SK-N-MC (cell line): ENCODE results near the gene RNF148.

Experiments
- DNase-seq: peaks from one replicate; pipeline ENCODE4 v3.0.0-alpha.2; 2011; ENCODE audit warnings: low read depth, low spot score
- H3K27ac ChIP-seq: fragments of 200-600 bp; sonication (generic); 2 replicates; pipeline ENCODE4 v1.5.1; 2016; ENCODE audit warnings: mixed run types
- H3K36me3 ChIP-seq: fragments of 200-600 bp; sonication (generic); 2 replicates; pipeline ENCODE4 v1.6.1; 2017; ENCODE audit warnings: antibody characterized with exemption, low read length, mixed read lengths; ENCODE audit not compliant: insufficient read depth
- H3K4me3 ChIP-seq: fragments of 200-600 bp; sonication (generic); 2 replicates; pipeline ENCODE4 v1.5.1; 2016
- H3K9ac ChIP-seq: fragments of 200-600 bp; sonication (generic); 2 replicates; pipeline ENCODE4 v1.8.0; 2017; ENCODE audit warnings: mixed run types, mixed read lengths; ENCODE audit not compliant: insufficient read length
- H3K9me3 ChIP-seq: fragments of 200-600 bp; sonication (generic); 2 replicates; pipeline ENCODE4 v1.6.1; 2017; ENCODE audit warnings: low read depth, mild to moderate bottlenecking, antibody characterized with exemption, low read length, moderate library complexity, mixed read lengths
- EZH2 ChIP-seq: fragments of 200-600 bp; sonication (generic); IDR thresholded peaks from one replicate; pipeline ENCODE4 v1.6.1; 2017; ENCODE audit warnings: antibody characterized with exemption
- FOXP2 ChIP-seq: optimal IDR thresholded peaks from 2 replicates; pipeline ENCODE3; 2011; ENCODE audit warnings: mild to moderate bottlenecking, moderate library complexity; ENCODE audit not compliant: insufficient read depth; ENCODE audit errors: extremely low read length, control extremely low read depth
- POLR2AphosphoS5 ChIP-seq: IDR thresholded peaks from 2 replicates; pipeline ENCODE4 v1.6.1; 2012; ENCODE audit warnings: mild to moderate bottlenecking, low read depth, low read length, borderline replicate concordance

RNF148 gene

DNA sequence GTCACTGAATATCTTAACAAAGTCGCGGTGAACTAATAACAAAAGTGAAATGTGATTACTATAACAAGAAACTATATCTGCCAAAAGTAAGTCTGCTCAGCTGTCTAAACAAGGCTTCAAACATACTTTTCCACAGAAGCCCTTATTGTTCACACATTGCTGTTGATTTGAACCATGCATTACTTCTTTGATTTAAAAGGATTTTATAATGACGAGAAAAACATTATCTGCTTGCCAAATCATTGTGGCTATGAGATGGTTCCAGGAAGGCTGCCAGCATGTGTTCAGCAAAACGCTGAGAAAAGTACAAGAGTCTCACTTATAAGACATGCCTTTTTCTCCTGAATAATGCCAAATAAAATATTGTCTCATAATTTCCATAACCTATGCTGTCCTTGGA, 28.2 kb downstream of the RNF148 start:
- H3K27ac ChIP-seq: peak overlapping the region; percentile 70
- no peaks in the 10 kb centered on the region for H3K9me3 ChIP-seq
- H3K4me3 ChIP-seq: peak overlapping the region; percentile 67
- peak; percentile 73 for DNase-seq
- H3K9ac ChIP-seq: peak overlapping the region; percentile 54
- H3K36me3 ChIP-seq: no peaks in the 10 kb centered on the region
- TF ChIP-seq EZH2 (no peak), FOXP2 (no peak), POLR2AphosphoS5 (no peak)

DNA sequence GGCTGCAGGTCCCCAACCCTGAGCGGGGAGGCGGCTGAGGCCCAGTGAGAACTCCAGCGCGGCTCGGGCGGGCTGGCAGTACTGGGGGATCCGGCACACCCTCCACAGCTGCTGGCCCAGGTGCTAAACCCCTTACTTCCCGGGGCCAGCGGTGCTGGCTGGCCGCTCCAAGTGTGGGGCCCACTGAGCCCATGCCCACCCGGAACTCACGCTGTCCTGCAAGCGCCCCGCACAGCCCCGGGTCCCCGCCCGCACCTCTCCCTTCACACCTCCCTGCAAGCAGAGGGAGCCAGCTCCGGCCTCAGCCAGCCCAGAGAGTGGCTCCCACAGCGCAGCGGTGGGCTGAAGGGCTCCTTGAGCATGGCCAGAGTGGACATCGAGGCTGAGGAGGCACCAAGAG, 28.8 kb downstream of the RNF148 start:
- H3K27ac ChIP-seq: peak overlapping the region; percentile 70
- no peaks in the 10 kb centered on the region for H3K9me3 ChIP-seq
- TF ChIP-seq EZH2 (no peak), POLR2AphosphoS5 (no peak), FOXP2 (no peak)
- peak overlapping the region; percentile 67; the same call in 1 of the 2 replicates for H3K4me3 ChIP-seq
- no peaks in the 10 kb centered on the region for H3K36me3 ChIP-seq
- no peak for DNase-seq
- no peak overlapping the region for H3K9ac ChIP-seq

DNA sequence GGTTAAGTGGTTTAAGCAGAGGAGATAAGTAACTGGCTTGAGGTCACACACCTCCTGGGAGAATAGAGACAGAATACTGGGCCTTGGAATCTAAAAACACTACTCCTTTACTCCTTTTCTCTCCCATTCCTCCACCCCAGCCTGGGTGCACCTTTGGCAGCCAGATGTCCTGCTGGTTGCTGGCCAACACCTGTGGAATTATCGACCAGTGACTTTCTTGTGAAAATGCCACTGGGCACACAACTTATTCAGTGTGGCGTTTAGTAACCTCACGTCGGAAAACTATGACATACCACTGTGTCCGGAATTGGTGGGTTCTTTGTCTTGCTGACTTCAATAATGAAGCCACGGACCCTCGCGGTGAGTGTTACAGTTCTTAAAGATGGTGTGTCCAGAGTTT, 30.2 kb downstream of the RNF148 start:
- DNase-seq: no peak
- no peaks in the 10 kb centered on the region for H3K36me3 ChIP-seq
- H3K4me3 ChIP-seq: no peak overlapping the region
- TF ChIP-seq EZH2 (no peak), POLR2AphosphoS5 (no peak), FOXP2 (no peak)
- H3K27ac ChIP-seq: no peak overlapping the region
- no peaks in the 10 kb centered on the region for H3K9me3 ChIP-seq
- H3K9ac ChIP-seq: no peak overlapping the region

DNA sequence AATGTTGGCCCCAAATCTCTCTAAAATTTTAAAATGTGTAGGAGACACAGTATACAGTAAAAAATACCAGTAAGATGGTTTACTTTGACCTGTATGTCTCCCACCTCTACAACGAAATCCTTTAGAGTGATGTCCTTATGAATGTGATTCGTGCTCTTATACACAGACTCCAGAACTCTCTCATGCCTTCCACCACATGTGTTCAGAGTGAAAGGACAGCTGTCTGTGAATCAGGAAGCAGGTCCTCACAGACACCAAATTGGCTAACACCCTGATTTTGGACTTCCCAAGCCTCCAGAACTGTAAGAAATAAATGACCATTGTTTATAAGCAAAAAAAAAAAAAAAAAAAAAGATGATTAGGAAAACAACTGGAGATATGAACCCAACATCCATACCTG, 39.0 kb downstream of the RNF148 start:
- Histone ChIP-seq H3K9ac (no peak overlapping the region), H3K9me3 (no peaks in the 10 kb centered on the region), H3K27ac (no peak overlapping the region), H3K36me3 (no peaks in the 10 kb centered on the region), H3K4me3 (no peak overlapping the region)
- no peak for DNase-seq
- no peak for TF ChIP-seq POLR2AphosphoS5
- no peak for TF ChIP-seq EZH2
- TF ChIP-seq FOXP2: no peak

DNA sequence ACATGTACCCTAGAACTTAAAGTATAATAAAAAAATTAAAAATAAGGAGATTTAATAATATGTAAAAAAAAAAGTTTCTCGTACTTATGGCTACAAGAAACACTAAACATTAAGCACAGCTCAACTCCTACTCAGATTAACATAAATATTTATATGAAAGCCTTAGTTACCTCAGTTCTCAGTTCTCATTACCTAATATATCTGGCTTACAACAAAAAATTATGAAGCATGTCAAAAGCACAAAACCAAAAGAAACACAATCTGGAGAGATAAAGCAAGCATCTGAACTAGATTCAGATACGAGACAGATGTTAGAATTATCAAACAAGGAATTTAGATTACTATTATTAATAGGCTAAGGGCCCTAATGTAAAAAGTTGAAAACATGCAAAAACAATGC, 43.9 kb downstream of the RNF148 start:
- Histone ChIP-seq H3K4me3 (no peak overlapping the region), H3K9ac (no peak overlapping the region), H3K9me3 (no peaks in the 10 kb centered on the region), H3K36me3 (no peaks in the 10 kb centered on the region), H3K27ac (no peak overlapping the region)
- no peak for DNase-seq
- TF ChIP-seq POLR2AphosphoS5 (no peak), EZH2 (no peak), FOXP2 (no peak)

DNA sequence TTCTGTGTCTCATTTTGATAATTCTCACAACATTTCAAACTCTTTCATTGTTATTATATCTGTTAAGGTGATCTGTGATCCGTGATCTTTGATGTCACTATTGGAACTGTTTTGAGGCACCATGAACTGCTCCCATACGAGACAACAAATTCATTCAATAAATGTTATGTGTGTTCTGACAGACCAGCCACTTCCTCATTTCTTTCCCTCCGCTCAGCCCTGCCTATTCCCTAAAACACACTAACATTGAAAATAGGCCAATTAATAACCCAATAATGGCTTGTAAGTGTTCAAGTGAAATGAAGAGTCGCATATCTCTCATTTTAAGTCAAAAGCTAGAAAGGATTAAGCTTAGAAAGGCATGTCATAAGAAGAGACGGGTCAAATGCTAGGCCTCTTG, 49.0 kb downstream of the RNF148 start:
- H3K4me3 ChIP-seq: no peak overlapping the region
- no peaks in the 10 kb centered on the region for H3K9me3 ChIP-seq
- no peaks in the 10 kb centered on the region for H3K36me3 ChIP-seq
- no peak overlapping the region for H3K27ac ChIP-seq
- no peak overlapping the region for H3K9ac ChIP-seq
- no peak for DNase-seq
- TF ChIP-seq POLR2AphosphoS5: no peak
- no peak for TF ChIP-seq EZH2
- TF ChIP-seq FOXP2: no peak

DNA sequence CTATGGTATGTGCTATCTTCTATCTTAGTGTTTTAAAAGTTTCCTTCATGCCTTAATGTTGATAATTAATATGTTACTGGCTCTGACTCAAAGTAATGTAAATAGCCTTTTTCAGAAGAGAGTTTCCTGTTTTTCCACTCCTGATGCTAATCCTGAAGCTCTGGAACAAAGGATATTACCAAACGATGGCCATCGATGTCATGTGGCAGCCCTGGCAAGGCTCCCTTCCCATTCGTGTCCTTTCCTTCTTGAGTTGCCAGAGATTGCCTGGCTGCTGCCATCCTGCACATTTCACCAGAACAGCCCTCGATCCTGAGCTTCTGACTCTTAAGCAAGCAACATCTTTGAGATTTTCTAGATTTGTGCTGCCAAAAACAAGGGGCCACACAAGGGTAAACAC, 49.8 kb downstream of the RNF148 start:
- no peaks in the 10 kb centered on the region for H3K9me3 ChIP-seq
- H3K9ac ChIP-seq: no peak overlapping the region
- no peak for TF ChIP-seq EZH2
- no peak for TF ChIP-seq POLR2AphosphoS5
- TF ChIP-seq FOXP2: no peak
- no peaks in the 10 kb centered on the region for H3K36me3 ChIP-seq
- no peak overlapping the region for H3K27ac ChIP-seq
- no peak overlapping the region for H3K4me3 ChIP-seq
- DNase-seq: no peak
